ENCODE measurements around the gene S100A7A.

- TF ChIP-seq CTCF (conservative IDR thresholded peaks at IDR 0.05), result no peak
- TF ChIP-seq ZFX (IDR thresholded peaks at IDR 0.05), result no peak
These were observed 21.1 kb upstream of the S100A7A start for GRCh38 chr1:153395136-153395685.
